IPS-20b (cell line): Measurements from ENCODE around the gene HNRNPA3.

ENCODE experiments used
- H3K27ac ChIP-seq: one replicate; pipeline ENCODE4 v1.5.1; 2013; ENCODE audit warnings: low read length
- H3K27me3 ChIP-seq: 2 replicates; pipeline ENCODE4 v1.6.1; 2013; ENCODE audit warnings: mild to moderate bottlenecking, low read length, inconsistent platforms; ENCODE audit not compliant: insufficient read depth
- H3K36me3 ChIP-seq: 2 replicates; pipeline ENCODE4 v1.6.1; 2013; ENCODE audit warnings: low read depth, mild to moderate bottlenecking, inconsistent platforms, low read length, moderate library complexity; ENCODE audit not compliant: insufficient read depth
- H3K4me1 ChIP-seq: 2 replicates; pipeline ENCODE4 v1.6.1; 2013; ENCODE audit warnings: mild to moderate bottlenecking, control low read depth, inconsistent platforms, low read length, moderate library complexity; ENCODE audit not compliant: insufficient read depth
- H3K4me3 ChIP-seq: 2 replicates; pipeline ENCODE4 v1.5.1; 2013; ENCODE audit warnings: mild to moderate bottlenecking, low read length, inconsistent platforms
- H3K9ac ChIP-seq: 2 replicates; pipeline ENCODE4 v1.6.1; 2013; ENCODE audit warnings: low read depth, mild to moderate bottlenecking, inconsistent platforms, low read length, moderate library complexity
- H3K9me3 ChIP-seq: 2 replicates; pipeline ENCODE4 v1.6.1; 2013; ENCODE audit warnings: mild to moderate bottlenecking, low read depth, low read length, inconsistent platforms; ENCODE audit not compliant: insufficient read depth

HNRNPA3 gene

DNA sequence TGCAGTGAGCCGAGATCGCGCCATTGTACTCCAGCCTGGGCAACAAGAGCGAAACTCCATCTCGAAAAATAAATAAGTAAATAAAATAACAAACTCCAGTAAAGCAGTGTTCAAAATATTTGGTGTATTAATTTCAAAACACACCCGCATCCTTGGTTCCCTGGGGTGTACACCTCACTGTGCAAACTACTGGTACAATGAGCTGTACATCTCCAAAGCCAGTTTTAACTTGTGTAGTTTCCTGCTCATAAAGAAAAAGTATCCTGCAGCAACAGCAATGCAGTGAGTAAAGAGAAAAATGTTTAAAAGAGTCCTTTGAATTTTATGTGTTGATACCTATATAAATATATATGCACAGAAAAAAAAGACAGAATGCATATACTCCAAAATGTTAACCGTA is 56.3 kb downstream of the HNRNPA3 start:
- H3K4me1 ChIP-seq = peaks cover 19% of the 10 kb centered on the region; the same call in 1 of the 2 replicates
- H3K27me3 ChIP-seq = no peaks in the 10 kb centered on the region
- H3K4me3 ChIP-seq = no peak overlapping the region
- H3K36me3 ChIP-seq = no peaks in the 10 kb centered on the region
- H3K9ac ChIP-seq = no peak overlapping the region
- no peak overlapping the region for H3K27ac ChIP-seq
- H3K9me3 ChIP-seq = no peaks in the 10 kb centered on the region

- Histone ChIP-seq H3K9ac (no peak overlapping the region), H3K36me3 (no peaks in the 10 kb centered on the region), H3K4me1 (peaks cover 19% of the 10 kb centered on the region; the same call in 1 of the 2 replicates), H3K27ac (no peak overlapping the region), H3K4me3 (no peak overlapping the region), H3K27me3 (no peaks in the 10 kb centered on the region), H3K9me3 (no peaks in the 10 kb centered on the region)
Measured at GRCh38 chr2:177270531-177270930, 57.9 kb downstream of the HNRNPA3 start.

DNA sequence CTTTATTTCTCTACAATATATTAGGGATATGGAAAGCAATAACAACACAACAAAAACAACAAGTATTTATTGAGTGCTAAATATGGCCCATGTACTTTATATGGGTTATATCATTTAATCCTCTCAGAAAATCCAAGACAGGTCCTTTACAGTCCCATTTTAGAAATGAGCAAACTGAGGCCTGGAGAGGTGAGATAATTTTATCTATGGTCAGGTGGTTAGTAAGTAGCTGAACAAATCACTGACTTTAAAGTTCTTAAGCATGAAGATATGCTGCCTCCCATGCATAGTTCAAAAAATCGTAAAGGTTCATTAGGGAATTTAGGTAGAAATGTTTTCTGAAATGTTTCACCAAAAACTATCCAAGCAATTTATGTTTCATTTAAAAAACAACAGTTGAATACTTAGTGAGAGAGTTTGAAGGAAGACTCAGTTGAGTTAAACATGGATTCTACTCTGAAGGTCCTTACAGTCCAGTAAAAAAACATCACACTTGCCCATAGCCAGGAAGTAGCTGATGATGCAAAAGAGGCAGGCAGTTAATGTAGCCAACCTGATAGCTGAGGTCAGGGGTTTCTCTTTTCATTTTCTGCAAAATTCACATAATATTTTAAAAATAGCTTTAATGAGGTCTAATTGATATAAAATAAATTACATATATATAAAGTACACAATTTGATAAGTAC is 59.5 kb downstream of the HNRNPA3 start:
- Histone ChIP-seq H3K36me3 (no peaks in the 10 kb centered on the region), H3K9ac (no peak overlapping the region), H3K27me3 (no peaks in the 10 kb centered on the region), H3K27ac (no peak overlapping the region), H3K4me3 (no peak overlapping the region), H3K4me1 (peaks cover 6% of the 10 kb centered on the region; the same call in 1 of the 2 replicates), H3K9me3 (no peaks in the 10 kb centered on the region)

GRCh38 chr2:177272765-177273164 is 60.2 kb downstream of the HNRNPA3 start:
- H3K27ac ChIP-seq = no peak overlapping the region
- no peaks in the 10 kb centered on the region for H3K36me3 ChIP-seq
- no peaks in the 10 kb centered on the region for H3K27me3 ChIP-seq
- H3K4me1 ChIP-seq = peaks cover 6% of the 10 kb centered on the region; the same call in 1 of the 2 replicates
- H3K9ac ChIP-seq = no peak overlapping the region
- no peak overlapping the region for H3K4me3 ChIP-seq
- H3K9me3 ChIP-seq = no peaks in the 10 kb centered on the region

- Histone ChIP-seq H3K27ac (no peak overlapping the region), H3K4me1 (peaks cover 6% of the 10 kb centered on the region; the same call in 1 of the 2 replicates), H3K9ac (no peak overlapping the region), H3K36me3 (no peaks in the 10 kb centered on the region), H3K27me3 (no peaks in the 10 kb centered on the region), H3K4me3 (no peak overlapping the region), H3K9me3 (no peaks in the 10 kb centered on the region)
Measured at GRCh38 chr2:177273408-177273807, 60.8 kb downstream of the HNRNPA3 start.
